Kidney glomerular epithelial cell (primary cell): Measurements from ENCODE around the gene SLC44A4.
"Not testable (repeated sequence)": the region's sequence is repeated elsewhere in the genome, so short reads cannot be mapped to it uniquely, and the experiment has no call there.

Experiments
- DNase-seq: peaks from one replicate; lab custom pipeline; 2025; lab: John Stamatoyannopoulos, UW

The SLC44A4 gene

DNA sequence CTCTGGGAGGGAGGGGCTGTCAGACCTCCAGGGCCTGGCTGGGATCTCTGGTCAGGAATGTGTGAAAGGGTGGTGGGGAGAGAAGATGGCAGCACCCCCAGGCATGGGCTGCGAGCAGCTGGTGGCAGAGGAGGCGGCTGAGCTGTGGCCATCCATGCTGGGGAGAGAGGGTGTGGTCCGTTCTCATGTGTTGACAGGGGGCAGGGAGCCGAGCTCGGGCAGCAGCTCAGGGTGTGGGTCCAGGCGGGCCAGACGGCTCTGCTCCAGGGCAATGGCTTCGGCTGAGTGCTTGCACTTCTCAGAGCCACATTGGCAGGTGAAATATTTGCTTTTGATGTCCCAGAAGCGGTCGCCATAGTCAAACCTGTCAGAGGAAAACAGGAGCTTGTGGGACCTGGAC is 1.1 kb upstream of the SLC44A4 start:
- no peak for DNase-seq

- DNase-seq: no peak
These were observed 346 bp upstream of the SLC44A4 start for GRCh38 chr6:31879143-31879542.

DNA sequence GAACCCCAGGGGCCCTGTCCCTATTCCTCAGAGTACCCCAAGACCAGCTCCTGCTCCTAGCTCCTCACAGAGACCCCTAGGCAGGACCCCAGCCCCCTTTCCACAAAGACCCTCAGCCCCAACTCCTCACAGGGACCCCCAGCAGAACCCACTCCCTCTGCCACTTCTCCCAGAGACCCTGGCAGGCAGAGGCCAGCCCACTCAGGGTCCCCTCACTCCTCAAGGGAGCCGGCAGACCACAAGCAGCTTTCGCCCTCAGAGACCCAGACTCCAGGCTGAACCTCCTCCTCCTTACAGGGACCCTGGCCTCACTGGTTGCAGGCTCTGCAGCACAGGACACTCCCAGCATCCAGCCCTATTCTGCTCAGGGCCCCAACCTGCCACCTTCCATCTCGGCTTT is 575 bp downstream of the SLC44A4 start:
- DNase-seq: no peak

DNA sequence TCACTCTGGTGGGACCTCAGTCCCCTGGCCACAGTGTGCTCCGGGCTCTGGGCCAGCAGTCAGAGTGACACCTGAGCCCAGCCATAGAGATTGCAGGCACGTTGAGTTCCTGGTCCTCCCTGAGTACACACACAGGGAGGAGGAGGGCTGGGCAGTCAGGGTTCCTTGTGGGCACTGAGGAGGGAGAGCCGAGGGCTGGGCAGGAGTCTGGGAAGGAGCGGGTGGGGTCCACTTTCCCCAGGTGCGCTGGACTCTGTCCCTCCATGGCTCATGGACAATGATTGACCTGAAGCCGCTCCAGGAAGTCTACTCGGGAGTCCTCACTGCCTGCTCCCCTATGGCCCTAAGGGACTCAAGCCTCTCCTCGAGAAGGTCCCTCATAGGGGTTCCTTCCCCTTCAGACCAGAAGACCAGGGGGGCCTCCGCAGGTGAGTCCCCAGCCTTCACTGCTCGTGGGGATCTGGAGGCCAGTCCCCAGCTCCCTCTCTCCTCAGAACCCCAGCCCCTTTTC is 1.1 kb downstream of the SLC44A4 start:
- DNase-seq: no peak

GRCh38 chr6:31877125-31877650 is 1.6 kb downstream of the SLC44A4 start:
- no peak for DNase-seq

DNA sequence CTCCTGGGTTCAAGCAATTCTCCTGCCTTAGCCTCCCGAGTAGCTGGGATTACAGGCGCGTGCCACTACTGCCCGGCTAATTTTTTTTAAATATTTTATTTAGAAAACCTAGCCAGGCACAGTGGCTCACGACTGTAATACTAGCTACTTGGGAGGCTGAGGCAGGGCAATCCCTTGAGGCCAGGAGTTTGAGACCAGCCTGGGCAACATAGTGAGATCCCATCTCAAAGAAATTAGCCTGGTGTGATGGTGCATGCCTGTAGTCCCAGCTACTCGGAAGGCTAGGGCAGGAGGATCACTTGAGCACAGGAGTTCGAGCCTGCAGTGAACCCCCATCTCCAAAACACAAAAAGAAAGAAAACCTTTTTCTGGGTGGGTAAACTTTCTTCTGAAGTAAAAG is 2.4 kb downstream of the SLC44A4 start:
- DNase-seq: no peak

DNA sequence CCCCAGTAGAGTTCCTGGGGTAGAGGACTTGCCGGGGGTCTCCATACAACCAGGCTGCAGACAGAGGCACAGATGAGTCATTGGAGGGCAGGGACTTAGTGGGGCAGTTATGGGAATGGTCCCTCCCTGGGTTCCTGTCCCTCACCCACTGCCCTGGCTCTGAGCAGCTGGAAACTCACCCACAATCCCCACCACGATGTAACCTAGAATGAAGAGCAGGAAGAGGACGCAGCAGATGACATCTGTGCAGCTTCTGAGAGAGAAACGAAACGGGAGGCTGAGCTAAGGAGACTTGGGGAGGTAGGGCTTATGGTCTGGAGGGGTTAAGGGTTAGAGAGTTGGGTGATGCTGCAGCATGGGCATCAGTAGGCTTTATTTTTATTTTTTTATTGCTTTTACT is 2.9 kb downstream of the SLC44A4 start:
- no peak for DNase-seq

- DNase-seq: no peak
These were observed 3.8 kb downstream of the SLC44A4 start for GRCh38 chr6:31874836-31875572.

- DNase-seq: no peak
These were observed 4.6 kb downstream of the SLC44A4 start for GRCh38 chr6:31874084-31874670.

- DNase-seq: no peak
These were observed 7.6 kb downstream of the SLC44A4 start for GRCh38 chr6:31871046-31871659.

DNA sequence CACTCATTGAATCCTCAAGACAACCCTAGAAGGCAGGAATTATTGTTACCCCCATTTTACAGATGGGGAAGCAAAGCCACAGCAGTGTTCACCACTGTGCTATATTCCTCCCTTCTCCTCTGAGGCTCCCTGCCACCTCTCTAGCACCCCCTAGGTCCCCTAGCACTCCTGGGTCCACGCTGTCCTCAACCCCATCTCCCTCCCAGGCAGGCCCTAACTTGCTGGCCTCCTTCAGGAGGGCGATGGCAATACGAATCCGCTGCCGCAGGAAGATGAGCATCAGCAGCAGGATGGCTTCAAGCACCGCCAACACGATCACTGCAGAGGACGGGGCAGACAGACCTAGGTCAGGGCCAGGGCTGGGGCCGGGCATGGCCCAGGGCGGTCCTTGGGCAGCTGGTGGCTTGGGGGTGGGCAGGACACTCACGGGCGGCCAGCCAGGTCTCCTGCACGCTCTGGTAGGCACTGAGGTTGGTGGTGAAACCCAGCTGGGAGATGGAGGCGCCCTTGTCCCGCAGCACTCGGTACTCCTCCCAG is 8.3 kb downstream of the SLC44A4 start:
- no peak for DNase-seq

DNA sequence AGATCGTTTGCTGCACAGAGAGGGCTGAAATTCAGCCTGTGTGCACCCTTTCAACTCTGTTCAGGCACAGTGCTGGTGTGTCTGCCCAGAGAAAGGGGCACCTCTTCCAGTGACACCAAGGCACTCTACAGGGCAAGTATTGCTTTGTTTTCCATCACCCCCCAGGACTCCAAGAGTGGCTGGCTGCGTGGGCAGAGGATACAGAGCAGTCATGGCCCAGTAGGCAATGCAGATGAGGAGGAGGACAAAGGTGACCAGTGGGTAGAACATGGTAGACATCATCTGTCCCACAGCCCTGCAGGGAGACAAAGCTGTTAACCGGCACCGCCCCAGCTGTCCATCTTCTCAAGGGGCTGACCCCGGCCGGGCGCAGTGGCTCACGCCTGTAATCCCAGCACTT is 9.5 kb downstream of the SLC44A4 start:
- DNase-seq: no peak

GRCh38 chr6:31868658-31868971 is 10.2 kb downstream of the SLC44A4 start:
- not testable (repeated sequence) for DNase-seq

GRCh38 chr6:31865205-31866118 is 13.3 kb downstream of the SLC44A4 start:
- peak; percentile 81 for DNase-seq

- no peak for DNase-seq
These were observed 14.0 kb downstream of the SLC44A4 start for GRCh38 chr6:31864818-31865204.

GRCh38 chr6:31864123-31864562 is 14.7 kb downstream of the SLC44A4 start:
- not testable (repeated sequence) for DNase-seq

GRCh38 chr6:31862344-31863235 is 16.2 kb downstream of the SLC44A4 start, which contains the start of gene NEU1:
TSS of gene NEU1 (minus strand) at chr6:31862821. CDS start at chr6:31862776, 45 bp downstream.
- DNase-seq: peak; percentile 99

DNA sequence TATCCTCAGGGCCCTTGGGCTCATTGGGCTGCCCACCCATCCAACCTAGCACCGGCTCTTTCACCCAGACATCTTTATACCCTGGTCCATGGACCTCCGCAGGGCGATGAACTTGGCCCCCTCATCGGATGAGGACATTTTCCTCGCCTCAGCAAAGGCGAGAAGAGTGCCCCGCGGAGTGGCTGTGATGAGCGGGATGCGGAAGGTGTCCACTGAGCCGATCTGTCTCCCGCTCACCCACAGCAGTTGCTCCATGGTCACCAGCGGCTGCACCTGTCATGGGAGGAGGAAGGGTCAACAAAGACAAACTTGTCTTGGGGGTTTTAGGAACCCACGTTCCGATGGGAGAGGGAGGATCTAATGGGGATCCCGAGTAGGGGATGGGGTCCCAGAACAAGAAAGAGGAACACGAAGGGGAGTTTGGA is 16.9 kb downstream of the SLC44A4 start:
- no peak for DNase-seq

DNA sequence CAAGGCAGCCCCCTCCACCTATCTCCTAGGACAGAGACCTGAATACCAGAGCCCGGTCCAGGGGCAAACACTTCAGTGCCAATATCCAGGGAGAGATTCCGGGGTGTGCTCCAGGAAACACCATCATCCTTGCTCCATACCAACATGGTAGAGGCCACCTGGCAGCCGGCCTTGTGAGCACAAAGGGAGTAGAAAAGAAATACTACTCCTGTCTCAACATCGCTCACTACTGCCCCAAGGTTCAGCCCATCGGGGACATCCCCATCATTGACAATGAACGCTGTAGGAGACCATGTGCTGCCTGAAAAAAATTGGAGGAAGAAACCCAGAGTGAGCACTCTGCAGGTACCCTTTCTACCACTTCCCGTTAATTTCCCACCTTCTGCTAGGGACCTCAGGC is 17.6 kb downstream of the SLC44A4 start:
- DNase-seq: no peak

DNA sequence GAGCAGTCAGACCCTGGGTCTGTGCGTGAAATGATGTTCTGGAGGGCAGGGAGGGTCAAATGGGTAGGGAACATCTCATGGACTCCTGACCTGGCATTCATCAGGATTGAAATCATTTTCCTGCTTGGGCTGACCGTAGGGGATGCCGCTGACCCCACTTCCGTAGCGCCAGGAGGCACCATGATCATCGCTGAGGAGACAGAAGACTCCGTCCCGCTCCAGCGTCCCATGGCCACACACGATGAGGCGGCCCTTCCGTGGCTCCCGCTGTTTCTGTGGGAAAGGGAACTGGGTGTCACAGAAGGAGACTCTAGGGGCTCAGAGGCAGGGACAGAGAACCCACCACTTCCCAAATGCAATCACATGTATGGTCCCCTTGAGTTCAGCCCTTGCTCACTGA is 18.4 kb downstream of the SLC44A4 start:
- no peak for DNase-seq

DNA sequence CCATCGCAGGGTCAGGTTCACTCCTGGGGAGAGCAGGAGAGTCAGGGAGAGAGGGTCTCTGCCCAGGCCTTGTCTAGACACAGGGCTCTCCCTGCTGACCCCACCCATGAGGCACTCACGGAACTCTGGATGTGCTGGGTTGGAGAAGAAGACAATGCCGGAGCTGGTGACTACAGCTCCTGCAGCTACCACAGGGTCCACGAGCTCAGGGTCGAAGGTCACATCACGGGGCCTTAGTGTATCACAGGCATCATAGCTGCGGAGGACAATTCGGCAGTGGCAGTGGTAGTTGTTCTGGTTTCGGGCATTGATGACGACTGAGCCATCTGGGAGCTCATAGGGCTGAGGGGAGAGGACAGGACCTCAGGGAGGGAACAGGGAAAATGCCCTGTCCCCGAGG is 18.9 kb downstream of the SLC44A4 start:
- no peak for DNase-seq
